ENCODE data around the gene PHC2.

Gene PHC2

GRCh38 chr1:33441088-33441745 is 10.3 kb upstream of the PHC2 start:
- no peak for TF ChIP-seq CTCF (IDR thresholded peaks at IDR 0.05; ENCODE audit: borderline replicate concordance, insufficient read depth, low read depth, low read length)

GRCh38 chr1:33439662-33440061 is 8.8 kb upstream of the PHC2 start:
- no peak overlapping the region for H3K4me3 ChIP-seq (ENCODE audit: low read depth, low read length)
- no peak for TF ChIP-seq CTCF (IDR thresholded peaks at IDR 0.05; ENCODE audit: borderline replicate concordance, insufficient read depth, low read depth, low read length)

More at GRCh38 chr1:33441088-33441745, 10.3 kb upstream of the PHC2 start:
- no peak overlapping the region for H3K4me3 ChIP-seq (ENCODE audit: low read depth, low read length)

- TF ChIP-seq CTCF (IDR thresholded peaks at IDR 0.05; ENCODE audit: borderline replicate concordance, insufficient read depth, low read depth, low read length) = no peak
- no peak overlapping the region for H3K4me3 ChIP-seq (ENCODE audit: low read depth, low read length)
These were observed 7.7 kb upstream of the PHC2 start for GRCh38 chr1:33438364-33439160.

GRCh38 chr1:33436557-33437285 is 5.8 kb upstream of the PHC2 start:
- TF ChIP-seq CTCF (IDR thresholded peaks at IDR 0.05; ENCODE audit: borderline replicate concordance, insufficient read depth, low read depth, low read length) = no peak
- no peak overlapping the region for H3K4me3 ChIP-seq (ENCODE audit: low read depth, low read length)

GRCh38 chr1:33435096-33435820 is 4.4 kb upstream of the PHC2 start:
- TF ChIP-seq CTCF (IDR thresholded peaks at IDR 0.05; ENCODE audit: borderline replicate concordance, insufficient read depth, low read depth, low read length) = no peak
- H3K4me3 ChIP-seq (ENCODE audit: low read depth, low read length) = no peak overlapping the region

- H3K4me3 ChIP-seq (ENCODE audit: low read depth, low read length) = no peak overlapping the region
- no peak for TF ChIP-seq CTCF (IDR thresholded peaks at IDR 0.05; ENCODE audit: borderline replicate concordance, insufficient read depth, low read depth, low read length)
These were observed 3.5 kb upstream of the PHC2 start for GRCh38 chr1:33434363-33434750.
